HG02610 (cell line): ENCODE measurements around the gene KCNMB3.
A peak's percentile ranks its signal among the peaks of the same experiment; 100 is the strongest.

Source experiments
- ATAC-seq: cut with Tn5 transposase; IDR thresholded peaks from one replicate; pipeline ENCODE4 v1.9.1; 2021; ENCODE audit warnings: mild to moderate bottlenecking, moderate library complexity; ENCODE audit not compliant: unreplicated experiment

Gene KCNMB3

GRCh38 chr3:179200790-179201189, 50.1 kb downstream of the KCNMB3 start:
- ATAC-seq, result no peak

GRCh38 chr3:179196700-179197099, 54.2 kb downstream of the KCNMB3 start:
- no peak for ATAC-seq

GRCh38 chr3:179196098-179196497, 54.8 kb downstream of the KCNMB3 start:
- ATAC-seq, result peak; percentile 89

GRCh38 chr3:179194931-179195330, 56.0 kb downstream of the KCNMB3 start:
- ATAC-seq, result no peak
